UCSD-AML1 (cell line): ENCODE data around the gene RIPK3.
A peak's percentile ranks its signal among the peaks of the same experiment; 100 is the strongest.

Experiments
- DNase-seq: peaks from one replicate; lab custom pipeline; 2025; ENCODE audit not compliant: unreplicated experiment; lab: John Stamatoyannopoulos, UW

The RIPK3 gene

DNA sequence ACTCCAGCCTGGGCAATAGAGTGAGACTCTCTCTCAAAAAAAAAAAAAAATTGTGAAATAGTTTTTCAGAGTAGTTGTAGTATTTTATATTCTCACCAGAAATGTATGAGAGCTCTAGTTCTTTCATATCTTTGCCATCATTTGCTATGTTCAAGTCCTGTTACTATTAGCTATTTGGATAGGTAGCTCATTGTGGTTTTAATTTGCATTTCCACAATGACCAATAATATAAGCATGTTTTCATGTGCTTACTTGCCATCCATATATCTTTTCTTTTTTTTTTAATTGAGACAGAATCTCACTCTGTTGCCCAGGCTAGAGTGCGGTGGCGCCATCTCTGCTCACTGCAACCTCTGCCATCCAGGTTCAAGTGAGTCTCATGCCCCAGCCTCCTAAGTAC lies 8.4 kb upstream of the RIPK3 start:
- DNase-seq = no peak

- no peak for DNase-seq
Measured at GRCh38 chr14:24347134-24347533, 7.3 kb upstream of the RIPK3 start.

GRCh38 chr14:24343795-24344660 lies 4.2 kb upstream of the RIPK3 start:
- no peak for DNase-seq

GRCh38 chr14:24342889-24343288 lies 3.1 kb upstream of the RIPK3 start:
- DNase-seq = no peak

GRCh38 chr14:24340606-24341005 lies 815 bp upstream of the RIPK3 start:
- no peak for DNase-seq

DNA sequence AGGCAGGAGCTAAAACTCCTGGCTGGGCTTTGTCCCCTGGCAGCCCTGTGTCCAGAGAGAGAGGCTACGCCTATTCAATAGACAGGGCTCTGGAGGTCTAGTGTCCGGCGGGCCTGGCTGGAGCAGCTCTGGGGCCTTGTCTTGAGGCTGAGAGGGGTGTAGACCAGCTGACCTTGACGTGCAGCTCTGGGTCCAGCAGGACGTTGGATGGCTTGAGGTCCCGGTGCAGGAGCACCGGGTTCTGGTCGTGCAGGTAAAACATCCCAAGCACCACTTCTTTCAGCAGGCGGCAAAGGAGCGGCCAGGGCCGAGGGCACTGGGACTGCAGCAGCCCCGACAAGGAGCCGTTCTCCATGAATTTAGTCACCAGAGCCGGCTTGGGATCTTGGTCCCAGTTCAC lies 948 bp downstream of the RIPK3 start:
- DNase-seq = no peak

DNA sequence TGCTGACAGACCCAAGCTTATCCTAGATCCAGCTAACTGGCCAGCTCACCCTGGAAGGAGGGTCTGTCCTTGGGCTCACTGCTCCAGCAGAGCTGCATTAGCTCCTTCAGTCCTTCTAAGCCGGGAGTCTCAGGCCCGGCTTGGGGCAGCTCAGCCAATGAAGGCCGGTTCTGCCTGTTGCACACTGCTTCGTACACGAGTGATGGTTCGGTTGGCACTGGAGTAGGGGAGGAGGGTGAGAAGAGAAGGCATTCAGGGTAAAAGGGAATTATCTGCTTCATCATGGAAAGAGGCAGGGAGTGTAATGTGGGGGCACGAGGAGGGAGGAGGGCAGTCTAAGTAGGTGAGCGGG lies 2.0 kb downstream of the RIPK3 start:
- DNase-seq = no peak

- DNase-seq = no peak
Measured at GRCh38 chr14:24337144-24337823, 2.5 kb downstream of the RIPK3 start.

DNA sequence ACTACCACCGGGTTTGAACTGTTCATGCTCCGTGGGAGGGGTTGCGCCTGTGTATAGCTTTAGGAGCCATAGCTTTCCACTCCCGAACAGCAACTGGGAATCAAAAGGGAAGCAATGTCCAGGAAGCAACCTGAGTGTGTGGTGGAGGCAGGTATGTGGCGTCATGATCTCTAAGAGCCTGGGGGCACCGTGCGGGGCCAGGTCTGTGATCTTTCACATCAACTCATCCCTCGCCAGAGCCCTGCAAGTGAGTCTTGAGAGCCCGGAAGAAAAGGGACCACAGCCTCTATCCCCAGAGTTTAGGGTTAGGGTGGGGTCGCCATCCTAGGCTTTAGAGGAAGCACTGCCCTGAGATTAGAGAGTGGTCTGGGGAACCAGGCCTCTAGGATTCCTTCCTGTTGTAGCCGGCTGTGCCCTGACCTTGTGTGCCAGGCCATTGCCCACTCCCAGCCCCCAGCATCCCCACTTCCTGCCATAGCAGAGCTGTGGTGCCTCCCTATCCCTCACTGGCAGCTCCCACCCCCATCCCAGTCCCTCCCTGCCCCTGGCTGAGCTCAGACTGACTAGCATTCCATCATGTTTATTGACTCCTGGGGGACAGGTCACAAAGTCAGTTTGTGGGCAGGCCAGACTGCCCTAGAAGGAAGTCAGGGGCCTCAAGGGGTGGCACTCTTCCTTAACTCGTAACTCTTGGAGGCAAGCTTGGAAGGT lies 4.2 kb downstream of the RIPK3 start:
- DNase-seq = peak; percentile 71

DNA sequence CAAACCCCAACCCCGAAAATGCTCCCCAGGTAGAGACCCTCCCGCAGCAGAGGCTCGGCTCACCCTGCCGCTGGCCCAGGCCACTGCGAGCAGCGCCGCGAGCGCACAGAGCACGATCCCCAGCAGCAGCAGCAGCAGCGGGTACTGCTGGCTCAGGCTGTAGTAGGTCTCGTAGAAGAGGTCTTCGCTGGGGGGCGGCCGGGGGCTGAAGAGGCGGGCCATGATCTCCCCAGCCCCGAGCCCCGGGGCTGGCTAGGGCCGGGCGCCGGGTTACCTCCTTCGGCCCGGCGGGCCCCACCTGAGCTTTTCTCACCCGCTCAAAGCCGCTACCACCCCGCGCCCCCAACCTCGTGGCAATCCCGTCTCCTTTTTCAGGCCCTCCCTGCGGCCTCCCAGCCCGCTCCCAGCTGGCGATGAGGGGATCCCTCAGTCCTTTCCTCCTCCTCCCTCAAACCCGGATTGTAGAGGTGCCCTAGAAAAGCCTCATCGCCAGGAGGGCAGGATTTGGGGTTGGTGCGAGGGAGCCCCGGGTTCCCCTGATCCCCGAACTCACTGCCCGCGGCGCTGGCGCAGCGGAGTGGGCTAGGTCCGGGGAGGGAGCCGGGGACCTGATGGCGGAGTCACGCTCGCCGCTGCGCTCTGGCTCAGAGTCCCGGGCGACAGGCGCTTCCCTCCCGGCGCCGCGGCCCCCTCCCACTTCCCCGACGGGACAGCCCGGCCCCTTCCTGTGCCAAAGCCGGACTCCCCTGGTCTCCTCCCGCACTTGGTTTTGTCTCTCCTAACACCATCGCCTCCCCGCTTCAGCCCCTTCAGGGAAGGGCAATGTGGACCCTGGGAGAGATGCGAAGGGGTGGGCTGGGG lies 5.1 kb downstream of the RIPK3 start, which contains the start of gene ADCY4:
Gene ADCY4 (minus strand): TSS at position 641 of the 861 bp plus-strand sequence. CDS start 419 bp downstream, at position 222.
- DNase-seq = peak; percentile 58

DNA sequence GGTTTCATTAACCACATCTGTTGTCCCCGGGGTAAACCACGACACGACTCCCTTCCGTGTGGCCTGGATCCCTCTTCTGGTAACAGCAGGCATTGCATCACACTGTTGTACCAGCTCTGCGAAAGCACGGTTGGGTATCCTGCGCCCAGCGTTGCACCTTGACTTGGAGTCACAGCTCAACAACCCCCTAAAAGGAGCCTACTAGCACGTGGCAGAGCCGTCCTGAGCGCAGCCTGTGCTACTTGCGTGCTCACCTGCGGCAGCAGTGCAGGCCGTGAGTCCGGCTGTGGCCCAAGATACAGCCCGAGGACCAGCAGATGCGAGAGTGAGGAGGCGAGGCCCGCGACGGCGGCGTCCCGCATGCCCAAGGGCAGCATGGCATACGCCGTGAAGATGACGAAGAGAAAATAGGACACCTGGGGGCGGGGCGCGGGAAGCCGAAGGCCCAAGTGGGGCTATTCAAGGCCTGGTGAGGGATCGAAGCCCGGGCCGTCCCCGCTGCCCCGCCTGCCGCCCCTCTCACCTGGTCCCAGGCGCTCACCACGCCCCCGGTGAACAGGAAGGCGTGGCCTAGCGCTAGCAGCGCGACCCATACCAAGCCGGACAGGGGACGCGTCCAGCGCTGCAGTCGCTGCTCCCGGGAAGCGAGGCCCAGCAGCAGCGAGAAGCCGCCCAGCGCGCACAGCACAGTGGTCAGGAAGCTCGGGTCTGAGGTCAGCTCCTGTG lies 7.4 kb downstream of the RIPK3 start:
- DNase-seq = peak; percentile 64

GRCh38 chr14:24331731-24332267 lies 8.0 kb downstream of the RIPK3 start:
- no peak for DNase-seq

GRCh38 chr14:24330973-24331674 lies 8.7 kb downstream of the RIPK3 start:
- no peak for DNase-seq

- DNase-seq = peak; percentile 79
Measured at GRCh38 chr14:24329736-24330135, 10.1 kb downstream of the RIPK3 start.

DNA sequence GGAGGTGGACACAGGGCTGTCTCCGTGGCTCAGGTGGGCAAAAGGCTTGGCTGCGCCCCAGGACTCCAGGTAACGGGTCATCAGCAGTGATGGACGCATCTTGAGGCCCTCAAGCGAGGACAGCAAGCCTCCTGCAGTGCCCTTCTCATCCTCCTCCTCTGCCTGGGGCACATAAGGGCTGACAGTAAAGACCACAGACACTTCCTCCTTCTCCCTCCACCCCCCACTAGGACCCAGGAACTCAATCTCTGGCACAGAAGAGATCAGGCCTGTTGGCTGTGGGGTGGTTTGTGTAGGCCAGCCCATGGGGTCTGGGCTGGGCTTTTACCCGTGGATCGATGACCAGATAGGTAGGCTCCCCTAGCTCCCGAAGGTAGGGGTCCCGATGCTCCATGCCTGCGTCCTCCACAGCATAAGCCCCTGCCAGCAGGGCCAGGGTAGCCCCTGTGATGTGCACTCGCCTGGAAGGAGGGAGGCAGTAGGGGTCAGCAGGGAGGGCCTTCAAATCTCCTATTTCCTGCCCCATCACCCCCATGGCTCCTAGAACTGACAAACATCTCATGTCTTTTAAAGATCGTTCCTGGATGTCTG lies 10.6 kb downstream of the RIPK3 start:
- DNase-seq = no peak

DNA sequence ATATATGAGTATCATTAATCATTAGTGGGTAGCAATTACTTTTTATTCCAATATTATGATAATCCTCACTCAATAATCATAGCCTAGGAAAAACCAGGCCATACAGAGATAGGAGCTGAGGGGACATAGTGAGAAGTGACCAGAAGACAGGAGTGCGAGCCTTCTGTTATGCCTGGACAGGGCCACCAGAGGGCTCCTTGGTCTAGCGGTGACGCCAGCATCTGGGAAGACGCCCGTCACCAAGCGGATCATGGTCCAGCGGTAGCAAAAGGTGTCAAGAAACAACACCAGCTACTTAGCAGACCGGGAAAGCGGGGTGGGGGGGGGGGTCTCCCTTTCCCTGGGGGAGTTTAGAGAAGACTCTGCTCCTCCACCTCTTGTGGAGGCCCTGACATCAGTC lies 11.9 kb downstream of the RIPK3 start:
- DNase-seq = peak; percentile 24

DNA sequence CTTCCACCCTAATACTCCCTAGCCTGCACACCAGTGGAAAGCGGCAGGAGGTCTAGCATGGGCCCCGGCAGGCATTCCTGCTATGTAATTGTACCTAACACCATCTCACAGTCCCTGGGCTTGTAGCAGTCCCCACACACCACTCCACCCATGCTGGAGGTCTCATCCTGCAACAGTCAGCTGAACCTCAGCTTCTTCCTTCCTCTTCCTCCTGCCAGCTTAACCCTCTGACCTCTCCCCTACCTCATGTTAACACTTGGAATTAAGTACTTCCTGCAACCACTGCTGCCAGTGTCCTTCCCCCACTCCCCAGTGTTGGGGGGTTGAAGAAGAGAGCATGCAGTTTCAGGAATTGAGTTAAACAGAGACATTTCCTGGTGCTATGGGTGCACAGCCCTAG lies 12.5 kb downstream of the RIPK3 start:
- no peak for DNase-seq

DNA sequence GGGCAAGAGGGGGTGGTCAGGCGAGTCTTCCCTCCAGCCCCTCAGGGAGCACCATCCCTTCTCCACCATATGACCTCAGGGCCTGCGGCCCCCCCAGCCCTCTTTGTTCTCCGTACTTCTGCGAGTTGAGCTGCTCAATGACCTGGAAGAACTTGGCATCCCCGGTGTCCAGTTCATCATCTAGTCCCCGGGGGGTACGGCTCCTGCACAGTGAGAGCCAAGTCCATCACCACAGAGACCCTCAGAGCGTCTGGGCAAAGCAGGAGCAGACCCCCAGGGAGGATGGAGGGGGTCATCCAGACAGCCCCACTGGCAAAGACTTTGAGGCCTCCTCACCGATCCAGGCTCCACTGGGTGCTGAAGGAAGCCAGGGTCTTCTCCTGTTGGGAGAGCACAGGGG lies 13.8 kb downstream of the RIPK3 start:
- no peak for DNase-seq

- no peak for DNase-seq
Measured at GRCh38 chr14:24325041-24325530, 14.7 kb downstream of the RIPK3 start.
